NCI-H146 treated with DMSO at 0.1 percent for 48 hours (cell line): ENCODE results near the gene CYP2R1.
A peak's percentile ranks its signal among the peaks of the same experiment; 100 is the strongest.

ENCODE experiments used
- DNase-seq: peaks from one replicate; lab custom pipeline; 2025; ENCODE audit not compliant: unreplicated experiment; lab: John Stamatoyannopoulos, UW

The CYP2R1 gene, protein sequence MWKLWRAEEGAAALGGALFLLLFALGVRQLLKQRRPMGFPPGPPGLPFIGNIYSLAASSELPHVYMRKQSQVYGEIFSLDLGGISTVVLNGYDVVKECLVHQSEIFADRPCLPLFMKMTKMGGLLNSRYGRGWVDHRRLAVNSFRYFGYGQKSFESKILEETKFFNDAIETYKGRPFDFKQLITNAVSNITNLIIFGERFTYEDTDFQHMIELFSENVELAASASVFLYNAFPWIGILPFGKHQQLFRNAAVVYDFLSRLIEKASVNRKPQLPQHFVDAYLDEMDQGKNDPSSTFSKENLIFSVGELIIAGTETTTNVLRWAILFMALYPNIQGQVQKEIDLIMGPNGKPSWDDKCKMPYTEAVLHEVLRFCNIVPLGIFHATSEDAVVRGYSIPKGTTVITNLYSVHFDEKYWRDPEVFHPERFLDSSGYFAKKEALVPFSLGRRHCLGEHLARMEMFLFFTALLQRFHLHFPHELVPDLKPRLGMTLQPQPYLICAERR

DNA sequence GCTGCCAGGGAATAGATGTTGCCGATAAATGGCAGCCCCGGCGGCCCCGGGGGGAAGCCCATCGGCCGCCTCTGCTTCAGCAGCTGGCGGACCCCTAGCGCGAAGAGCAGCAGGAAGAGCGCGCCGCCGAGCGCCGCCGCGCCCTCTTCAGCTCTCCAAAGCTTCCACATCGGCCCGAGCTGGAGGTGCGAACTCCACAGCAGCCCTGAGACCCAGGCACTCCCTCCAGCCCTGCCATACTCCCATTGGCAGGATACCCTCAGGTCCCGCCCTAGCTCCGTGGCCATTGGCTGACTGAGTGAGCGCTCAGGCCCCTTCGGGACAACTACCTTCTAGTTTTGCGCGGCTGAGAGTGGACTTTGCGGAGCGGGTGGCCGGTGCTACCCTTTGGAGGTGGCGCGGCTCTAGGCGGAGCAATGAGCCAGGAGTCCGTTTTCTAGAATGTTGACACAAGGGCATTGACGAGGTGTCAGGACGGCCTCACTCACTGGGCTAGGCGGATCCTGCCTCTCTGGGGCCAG is at the start of gene CYP2R1:
CYP2R1 (minus strand) TSS at position 196 of the 521 bp plus-strand sequence; CDS start at position 170, 26 bp downstream.
- peak; percentile 3 for DNase-seq

DNA sequence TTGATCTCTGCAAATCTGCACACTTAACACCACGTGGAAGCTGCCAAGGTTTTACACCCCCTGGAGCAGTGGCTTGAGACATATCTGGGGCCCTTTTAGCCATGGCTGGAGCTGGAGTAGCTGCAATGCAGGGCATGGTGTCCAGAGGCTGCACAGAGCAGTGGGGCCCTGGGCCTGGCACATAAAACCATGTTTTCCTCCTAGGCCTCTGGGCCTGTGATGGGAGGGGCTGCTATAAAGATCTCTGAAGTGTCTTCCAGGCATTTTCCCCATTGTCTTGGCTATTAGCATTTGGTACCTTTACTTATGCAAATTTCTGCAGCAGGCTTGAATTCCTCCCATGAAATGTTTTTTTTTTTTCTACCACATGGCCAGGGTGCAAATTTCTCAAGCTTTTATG is 46.9 kb upstream of the CYP2R1 start:
- DNase-seq, result no peak

DNA sequence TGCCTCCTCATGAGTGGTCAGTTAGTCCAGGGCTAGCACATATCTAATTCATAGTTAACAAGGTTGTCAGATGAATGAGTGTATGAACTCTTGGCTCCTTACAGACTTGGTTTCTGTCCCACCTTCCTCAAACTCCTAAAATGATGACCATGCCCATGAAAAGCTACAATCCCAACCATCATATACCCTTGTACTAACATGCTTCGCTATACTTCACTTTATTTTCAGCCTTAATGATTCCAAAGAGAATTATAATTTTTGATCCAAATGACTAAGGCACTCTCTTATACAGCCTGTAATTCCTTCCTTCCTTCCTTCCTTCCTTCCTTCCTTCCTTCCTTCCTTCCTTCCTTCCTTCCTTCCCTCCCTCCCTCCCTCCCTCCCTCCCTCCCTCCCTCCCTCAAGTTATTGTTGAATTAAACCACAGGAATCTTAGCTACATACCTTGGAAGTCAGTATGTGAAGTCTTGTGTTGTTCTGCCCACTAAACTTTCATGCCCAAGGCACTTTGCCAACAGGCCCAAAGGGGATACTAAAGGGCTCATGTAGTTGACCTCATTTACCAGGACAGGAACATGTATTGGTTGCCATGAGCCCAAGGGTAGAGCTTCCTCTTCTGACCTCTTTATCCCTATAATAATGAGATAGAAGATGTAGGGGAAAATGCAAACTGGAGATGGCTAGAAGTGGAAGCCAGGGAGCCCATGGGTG is 42.8 kb upstream of the CYP2R1 start:
- DNase-seq, result no peak

DNA sequence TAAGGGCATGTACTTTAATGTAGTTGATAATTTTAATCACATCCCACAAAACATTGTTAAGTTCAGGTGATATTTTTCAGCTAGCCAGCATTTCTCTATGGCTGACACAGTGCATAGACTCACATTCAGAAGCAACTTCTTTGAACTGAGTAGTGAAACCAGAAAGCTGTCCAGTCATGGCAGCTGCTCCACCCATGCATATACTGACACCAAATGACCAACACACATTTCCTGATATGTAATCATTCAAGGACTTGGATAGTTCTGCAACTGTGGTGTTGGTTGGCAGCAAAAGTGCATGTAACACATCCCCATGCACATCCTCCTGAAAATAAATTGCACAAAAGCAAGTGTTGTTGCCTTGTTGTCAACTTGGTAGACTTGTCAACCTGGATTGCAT is 40.4 kb upstream of the CYP2R1 start:
- no peak for DNase-seq

DNA sequence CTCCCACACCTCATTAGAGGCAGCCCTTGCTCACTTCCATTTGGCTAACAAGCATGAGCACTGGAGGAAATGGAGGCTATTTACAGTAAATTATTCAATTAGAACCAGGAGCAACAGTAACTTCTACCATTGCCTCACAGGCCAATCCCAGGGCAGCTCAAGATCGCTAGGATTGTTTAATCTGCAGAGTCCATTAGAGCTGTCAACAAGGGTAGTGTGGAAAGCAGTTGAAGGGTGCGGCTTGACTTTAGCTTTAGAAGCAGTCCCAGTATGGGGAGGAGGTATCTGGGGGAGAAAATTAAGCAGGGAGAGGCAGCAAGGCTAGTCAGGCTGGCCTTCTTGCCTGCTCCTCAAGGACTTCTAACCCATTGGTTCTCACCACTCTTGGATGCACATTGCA is 38.3 kb upstream of the CYP2R1 start:
- no peak for DNase-seq

DNA sequence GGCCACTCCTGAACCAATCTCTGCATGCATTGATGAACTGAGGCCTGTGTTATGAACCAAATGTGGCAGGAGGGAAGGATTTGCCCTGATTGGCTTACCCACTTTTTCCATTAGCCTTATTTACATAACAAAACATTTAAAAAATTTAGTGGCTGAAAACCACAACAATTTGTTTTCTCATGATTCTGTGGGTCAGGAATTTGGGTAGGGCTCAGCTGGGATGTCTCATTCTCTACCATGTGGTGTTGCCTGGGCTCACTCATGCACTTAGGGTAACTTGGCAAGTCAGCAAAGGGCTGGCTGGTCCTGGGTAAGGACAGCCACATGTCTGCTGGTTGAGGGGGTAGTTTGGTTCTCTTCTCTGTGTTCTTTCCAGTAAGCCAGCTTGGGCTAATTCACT is 35.1 kb upstream of the CYP2R1 start:
- no peak for DNase-seq

DNA sequence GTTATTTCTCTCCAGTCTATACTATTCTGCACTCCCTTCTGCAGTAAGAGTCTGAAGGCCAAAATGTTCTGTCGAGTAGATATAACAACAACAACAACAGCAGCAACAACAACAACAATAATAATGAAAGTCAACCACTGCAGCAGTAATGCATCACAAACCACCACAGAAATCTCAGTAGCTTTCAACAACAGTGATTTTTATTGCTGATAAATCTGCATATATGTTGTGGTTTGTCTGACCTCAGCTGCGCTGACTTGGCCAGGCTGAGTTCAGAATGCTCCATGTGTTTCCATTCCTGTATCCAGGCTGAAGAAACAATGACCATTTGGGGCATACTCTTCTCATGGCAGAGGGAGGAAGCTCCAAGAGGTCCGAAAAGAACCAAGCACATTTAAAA is 32.3 kb upstream of the CYP2R1 start:
- no peak for DNase-seq

DNA sequence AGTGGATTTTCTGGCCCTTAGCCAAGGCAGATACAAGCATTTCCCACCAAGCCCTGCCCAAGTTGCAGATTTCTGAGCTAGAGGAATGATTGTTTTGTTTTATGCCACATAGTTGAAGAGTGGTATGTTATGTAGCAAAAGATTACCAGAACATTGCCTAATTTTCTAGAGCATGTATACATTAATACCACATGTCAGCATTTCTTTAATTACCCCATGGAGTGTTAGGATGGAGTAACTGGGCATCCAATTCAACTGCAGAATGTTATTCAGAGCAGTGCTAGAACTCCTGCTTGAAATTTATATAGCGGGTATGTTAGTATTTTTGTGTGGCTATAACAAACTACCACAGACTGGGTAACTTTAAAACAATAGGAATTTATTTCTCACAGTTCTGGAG is 24.4 kb upstream of the CYP2R1 start:
- no peak for DNase-seq

DNA sequence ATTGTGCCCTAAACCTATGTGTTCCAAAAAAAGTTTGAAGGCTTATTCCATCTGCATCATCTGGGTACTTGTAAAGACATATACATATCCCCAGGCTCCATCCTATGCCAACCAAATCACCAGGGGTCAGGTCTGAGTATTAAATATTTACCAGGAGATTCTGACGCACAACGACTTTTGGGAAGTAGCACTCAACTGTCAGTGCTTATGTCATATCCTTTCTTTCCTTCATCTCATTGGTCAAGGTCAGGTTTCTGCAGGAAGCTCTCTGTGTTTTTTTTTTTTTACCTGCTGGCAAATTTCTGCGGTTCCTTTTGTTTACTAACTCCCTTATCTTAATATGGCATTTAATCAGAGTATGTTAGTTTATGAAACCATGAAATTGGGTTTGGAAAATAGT is 22.5 kb upstream of the CYP2R1 start:
- no peak for DNase-seq

DNA sequence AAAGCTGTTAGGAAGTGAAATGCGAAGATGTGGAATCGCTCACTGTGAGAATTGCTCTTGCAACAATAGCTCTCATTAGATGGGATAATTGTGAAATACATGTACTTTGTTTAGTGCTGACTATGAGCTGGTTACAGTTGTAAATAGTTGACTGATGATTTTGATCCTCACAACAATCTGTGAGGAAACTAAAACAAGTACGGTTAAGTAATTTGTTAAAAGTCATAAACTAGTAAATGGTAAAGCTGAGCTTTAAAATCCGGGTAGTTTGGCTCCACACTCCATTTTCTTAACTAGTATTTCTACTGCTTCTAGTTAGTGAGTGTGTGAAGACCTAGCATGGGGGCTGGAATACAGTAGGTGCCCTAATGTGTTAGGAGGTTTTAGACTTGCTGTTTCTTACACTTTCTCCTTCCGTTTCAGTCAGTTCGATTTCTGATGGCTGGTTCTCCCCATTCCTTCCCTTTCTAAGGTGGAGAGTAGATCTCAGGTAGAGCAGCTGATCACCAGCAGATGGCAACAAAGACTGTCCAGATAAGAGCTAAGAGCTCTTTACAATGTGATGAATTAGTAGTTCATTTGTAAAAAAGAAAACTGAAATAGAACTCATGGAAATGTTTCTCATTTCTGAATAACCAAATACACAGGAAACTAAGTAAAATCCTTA is 16.3 kb upstream of the CYP2R1 start:
- DNase-seq, result peak; percentile 2

DNA sequence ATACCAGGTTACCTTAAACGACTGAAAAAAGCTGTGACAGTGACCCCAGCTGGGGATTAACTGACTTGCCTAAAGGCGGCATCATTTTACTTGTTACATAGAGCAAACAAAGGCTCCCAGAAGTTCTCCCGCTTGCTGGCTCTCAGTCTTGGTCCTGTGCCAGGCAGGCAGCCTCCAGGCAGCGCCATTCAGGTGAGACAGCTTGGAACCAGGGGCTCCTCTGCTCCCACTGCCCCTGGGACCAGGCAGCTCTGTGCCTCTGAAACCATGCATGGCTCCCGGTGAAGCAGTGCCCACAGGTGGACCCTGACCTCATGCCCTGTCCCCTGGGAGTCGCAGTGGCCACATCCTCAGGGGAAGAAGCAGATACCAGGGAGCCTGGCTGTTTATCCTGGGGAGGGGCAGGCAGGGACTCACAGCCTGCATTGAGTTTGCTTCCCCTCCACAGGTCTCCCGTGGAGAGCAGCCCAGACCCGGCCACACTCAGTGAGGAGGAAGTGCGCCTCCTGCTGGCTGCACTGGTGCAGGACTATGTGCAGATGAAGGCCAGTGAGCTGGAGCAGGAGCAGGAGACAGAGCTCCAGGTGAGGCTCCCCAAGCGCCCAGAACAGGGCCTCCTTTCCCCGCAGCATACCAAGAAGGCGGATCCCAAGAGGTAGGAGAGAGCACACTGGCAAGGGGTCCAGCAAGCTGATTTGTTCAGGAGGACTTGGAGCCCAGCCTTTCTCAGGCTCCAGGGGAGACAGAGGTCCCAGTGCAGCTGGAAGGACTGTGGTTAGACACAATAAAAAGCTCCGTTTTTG is 15.6 kb upstream of the CYP2R1 start:
- no peak for DNase-seq

DNA sequence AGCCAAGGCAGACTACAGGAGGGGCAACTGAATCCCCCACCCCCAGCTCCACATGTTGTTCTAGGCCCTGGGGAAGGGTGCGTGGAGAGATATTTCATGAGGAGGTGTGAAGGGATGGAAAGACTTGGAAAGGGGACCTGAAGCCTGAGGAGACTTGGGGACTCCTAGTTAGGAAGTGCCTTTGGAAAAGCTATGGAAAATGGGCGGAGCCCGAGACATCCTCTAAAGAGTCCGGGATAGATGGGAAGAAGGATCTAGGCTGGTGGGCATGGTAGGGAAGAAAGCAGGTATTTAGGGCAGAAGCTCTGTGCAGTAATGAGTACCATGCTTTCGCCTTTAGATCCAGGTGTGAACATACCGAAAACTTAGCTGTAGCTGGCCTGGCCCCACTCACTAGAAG is 15.0 kb upstream of the CYP2R1 start:
- no peak for DNase-seq

DNA sequence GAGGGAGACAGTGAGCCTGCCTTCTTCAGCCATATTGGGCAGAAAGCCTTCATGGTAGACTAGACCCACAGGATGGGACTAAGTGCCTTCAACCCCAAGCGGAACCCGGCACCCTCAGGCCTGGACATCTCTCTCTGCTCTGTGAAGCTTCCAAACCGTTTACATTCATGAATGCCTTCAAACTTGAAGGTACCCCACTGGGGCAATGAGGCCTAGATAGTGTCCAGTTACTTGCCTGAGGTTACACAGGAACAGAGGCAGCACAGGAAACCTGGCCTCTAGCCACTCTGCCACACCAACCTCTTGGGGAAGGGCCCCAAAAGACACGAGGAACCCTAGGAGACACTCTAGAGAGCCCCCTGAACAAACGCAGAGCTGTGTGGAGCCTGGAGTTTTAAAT is 14.5 kb upstream of the CYP2R1 start:
- no peak for DNase-seq

DNA sequence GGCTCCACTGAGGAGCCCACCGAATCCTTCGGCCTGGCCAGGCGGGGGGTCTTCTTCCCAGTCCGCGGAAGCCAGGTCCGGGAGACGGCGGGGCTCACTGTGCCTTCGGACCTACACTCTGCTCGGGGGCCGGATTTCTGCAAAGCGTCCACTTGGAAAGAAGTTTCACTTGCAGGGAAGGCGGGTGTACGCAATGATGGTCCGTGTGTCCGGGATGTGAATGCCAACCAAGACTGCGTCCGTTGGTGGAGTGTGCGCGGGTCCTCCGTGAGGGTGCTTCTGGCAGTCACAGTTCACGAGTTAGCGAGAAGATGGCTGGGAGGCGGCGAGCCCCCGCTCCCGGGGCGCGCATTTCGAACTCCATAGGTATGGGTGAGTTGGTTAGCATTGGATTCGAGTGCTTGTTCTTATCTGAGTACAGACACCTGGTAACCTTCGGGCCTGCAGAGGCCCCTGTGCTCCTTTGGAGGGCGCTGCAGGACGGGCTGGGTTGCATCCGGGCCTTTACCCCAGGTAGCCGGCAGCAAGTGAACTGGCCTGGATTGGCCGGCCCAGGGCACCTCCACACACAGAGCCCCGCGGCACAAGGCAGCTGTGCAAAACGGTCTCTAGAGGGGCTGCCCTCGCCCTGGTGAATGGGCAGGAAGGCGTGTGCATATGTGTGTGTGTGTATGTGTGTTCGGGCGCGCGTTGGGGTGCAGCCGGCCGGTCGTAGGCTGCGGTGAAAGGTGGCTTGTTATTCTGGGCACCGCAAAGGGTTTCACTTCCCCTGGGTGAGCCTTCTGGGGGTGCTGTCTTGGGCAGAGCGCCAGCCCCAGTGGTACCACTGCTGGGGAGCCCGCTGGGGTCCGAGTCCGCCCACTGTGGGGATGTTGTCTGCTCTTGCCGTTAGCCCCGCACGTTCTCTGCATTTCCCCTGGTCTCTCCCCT is 13.3 kb upstream of the CYP2R1 start:
- DNase-seq, result no peak

DNA sequence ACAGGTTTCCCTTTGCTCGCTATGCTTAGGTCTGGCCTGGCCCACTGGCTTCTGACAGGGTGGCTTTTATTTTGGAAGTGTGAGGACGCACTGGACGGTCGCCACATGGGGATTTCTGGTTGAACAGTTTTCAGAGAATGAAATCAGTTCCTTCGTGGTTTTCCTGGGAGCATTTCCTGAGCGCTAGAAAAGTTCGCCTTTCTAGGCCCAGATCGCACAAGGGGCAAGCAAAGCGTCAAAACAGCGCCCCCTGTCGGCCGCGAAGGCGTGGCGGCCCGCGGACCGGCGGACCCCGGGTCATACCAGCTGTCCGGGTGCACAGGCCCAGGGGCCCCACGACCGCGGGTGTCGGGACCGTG is 12.7 kb upstream of the CYP2R1 start:
- DNase-seq, result no peak

DNA sequence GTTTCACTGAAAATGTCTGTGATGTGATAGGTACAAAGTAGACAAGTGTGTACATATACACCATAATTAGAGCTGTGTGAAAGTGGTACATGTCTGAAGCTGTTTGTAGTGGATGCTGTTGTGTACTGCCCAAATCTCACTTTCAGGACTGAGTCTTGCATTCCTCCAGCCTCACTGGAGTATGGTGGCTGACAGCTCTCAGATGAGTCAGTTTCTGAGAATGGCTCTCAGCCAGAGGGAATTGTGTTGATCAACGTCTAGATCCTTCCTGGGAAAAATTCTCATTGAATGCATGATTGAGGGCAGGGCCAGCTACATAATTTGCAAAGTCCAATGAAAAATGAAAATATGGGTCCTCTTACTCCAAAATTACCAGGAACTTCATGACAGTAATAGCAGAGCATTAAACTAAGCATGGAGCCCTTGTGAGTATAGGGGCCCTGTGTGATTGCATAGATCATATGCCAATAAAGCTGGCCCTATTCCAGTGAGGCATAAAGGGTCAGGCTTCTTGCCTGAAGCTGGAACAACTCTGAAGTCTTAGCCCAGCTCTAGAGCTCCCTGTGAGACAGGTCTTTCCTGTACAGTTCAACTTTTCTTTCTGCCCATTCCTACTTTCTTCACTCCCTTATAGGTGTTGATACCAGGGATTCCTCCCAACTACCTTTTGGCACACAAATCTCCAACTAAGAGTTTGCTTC is 10.8 kb upstream of the CYP2R1 start:
- no peak for DNase-seq

DNA sequence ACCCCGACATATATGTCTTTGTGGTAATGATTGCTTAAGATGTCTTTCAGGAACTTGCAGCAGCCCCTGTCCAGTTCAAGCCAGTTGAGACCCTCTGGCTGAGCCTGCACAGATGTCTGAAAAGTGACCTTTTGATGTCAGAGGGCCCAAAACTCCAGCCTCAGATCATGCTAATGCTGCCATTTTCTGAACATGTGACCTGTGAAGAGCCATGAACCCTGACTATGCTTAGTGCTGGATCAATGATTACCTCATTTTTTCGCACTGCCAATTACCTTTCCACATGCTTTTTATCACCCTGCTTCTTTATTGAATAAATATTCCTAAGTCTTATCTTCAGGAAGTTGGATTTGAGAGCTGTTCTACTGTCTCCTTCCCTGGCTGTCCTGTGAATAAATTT is 6.9 kb upstream of the CYP2R1 start:
- no peak for DNase-seq

DNA sequence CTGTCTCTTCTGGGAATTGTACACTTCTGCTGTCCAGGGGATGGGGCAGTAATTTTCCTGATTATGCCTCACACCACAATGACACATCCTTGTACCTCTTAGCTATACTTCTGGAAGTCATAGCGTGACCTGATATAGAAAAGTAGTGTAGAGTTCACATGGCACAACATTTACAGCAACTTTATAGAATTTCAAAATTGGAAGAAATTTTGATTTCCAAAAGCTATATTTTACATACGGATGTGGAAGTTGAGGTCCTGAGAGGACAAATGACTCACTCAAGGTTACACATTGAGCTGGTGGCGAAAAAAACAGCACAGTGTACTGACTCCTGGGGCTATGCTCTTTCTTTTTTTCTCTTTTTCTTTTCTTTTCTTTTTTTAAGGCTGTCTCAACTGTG is 6.3 kb upstream of the CYP2R1 start:
- DNase-seq, result no peak
